MM.1S (cell line): ENCODE results near the gene CNIH3.

ENCODE experiments used
- DNase-seq: peaks from one replicate; pipeline ENCODE4 v3.0.0-alpha.2; 2015
- H2AFZ ChIP-seq: fragments of 300-600 bp; sonication (generic); 2 replicates; pipeline ENCODE4 v1.6.0; 2016; ENCODE audit warnings: antibody characterized with exemption, low read length
- H3F3A ChIP-seq: fragments of 300-600 bp; sonication (generic); 2 replicates; pipeline ENCODE4 v1.6.1; 2016; ENCODE audit warnings: mild to moderate bottlenecking, antibody characterized with exemption, low read length, moderate library complexity, mixed read lengths; ENCODE audit not compliant: insufficient read depth
- H3K27ac ChIP-seq: fragments of 300-600 bp; sonication (generic); 2 replicates; pipeline ENCODE4 v1.5.1; 2016; ENCODE audit warnings: mild to moderate bottlenecking, low read length
- H3K27me3 ChIP-seq: fragments of 300-600 bp; sonication (generic); replicated peaks from 2 replicates; pipeline ENCODE4 v1.6.0; 2016; ENCODE audit warnings: low read length; ENCODE audit not compliant: insufficient read depth
- H3K36me3 ChIP-seq: fragments of 300-600 bp; sonication (generic); replicated peaks from 2 replicates; pipeline ENCODE4 v1.6.1; 2016; ENCODE audit warnings: mild to moderate bottlenecking, low read length, mixed read lengths; ENCODE audit not compliant: insufficient read depth
- H3K4me1 ChIP-seq: fragments of 300-600 bp; sonication (generic); 2 replicates; pipeline ENCODE4 v1.6.1; 2016; ENCODE audit warnings: low read length, mixed read lengths
- H3K4me2 ChIP-seq: fragments of 300-600 bp; sonication (generic); 2 replicates; pipeline ENCODE4 v1.6.0; 2016; ENCODE audit warnings: low read depth, low read length
- H3K4me3 ChIP-seq: fragments of 300-600 bp; sonication (generic); 2 replicates; pipeline ENCODE4 v1.5.1; 2016; ENCODE audit warnings: low read length, mixed read lengths
- H3K79me2 ChIP-seq: fragments of 300-600 bp; sonication (generic); 2 replicates; pipeline ENCODE4 v1.6.1; 2016; ENCODE audit warnings: mixed run types, low read length, mixed read lengths
- H3K9ac ChIP-seq: fragments of 300-600 bp; sonication (generic); 2 replicates; pipeline ENCODE4 v1.6.1; 2016; ENCODE audit warnings: low read length, mixed read lengths
- H3K9me2 ChIP-seq: fragments of 300-600 bp; sonication (generic); replicated peaks from 2 replicates; pipeline ENCODE4 v1.6.1; 2016; ENCODE audit warnings: mild to moderate bottlenecking, low read length, mixed read lengths; ENCODE audit not compliant: insufficient read depth
- H3K9me3 ChIP-seq: fragments of 300-600 bp; sonication (generic); replicated peaks from 2 replicates; pipeline ENCODE4 v1.6.1; 2016; ENCODE audit warnings: mild to moderate bottlenecking, low read length, mixed read lengths; ENCODE audit not compliant: insufficient read depth
- H4K20me1 ChIP-seq: fragments of 300-600 bp; sonication (generic); 2 replicates; pipeline ENCODE4 v1.6.1; 2016; ENCODE audit warnings: mild to moderate bottlenecking, low read length, moderate library complexity, mixed read lengths; ENCODE audit not compliant: insufficient read depth
- CTCF ChIP-seq: fragments of 300-600 bp; sonication (generic); IDR thresholded peaks from 2 replicates; pipeline ENCODE4 v1.5.1; 2016; ENCODE audit warnings: antibody characterized with exemption, low read length, mixed read lengths
- EZH2 ChIP-seq: fragments of 300-600 bp; sonication (generic); optimal IDR thresholded peaks from 2 replicates; pipeline ENCODE3; 2017; ENCODE audit warnings: low read depth, mild to moderate bottlenecking, antibody characterized with exemption, low read length, mixed read lengths
- EZH2phosphoT487 ChIP-seq: fragments of 300-600 bp; sonication (generic); IDR thresholded peaks from 2 replicates; pipeline ENCODE4 v1.6.1; 2018; ENCODE audit warnings: antibody characterized with exemption, low read length

CNIH3 gene

GRCh38 chr1:224767031-224767430 is 150.9 kb downstream of the CNIH3 start:
- no peaks in the 10 kb centered on the region for H4K20me1 ChIP-seq
- no peak overlapping the region for H2AFZ ChIP-seq
- no peaks in the 10 kb centered on the region for H3K36me3 ChIP-seq
- H3K27ac ChIP-seq: no peak overlapping the region
- no peaks in the 10 kb centered on the region for H3K9me3 ChIP-seq
- TF ChIP-seq EZH2 (no peak), CTCF (no peak), EZH2phosphoT487 (no peak)
- no peak for DNase-seq
- H3K9me2 ChIP-seq: no peaks in the 10 kb centered on the region
- no peak overlapping the region for H3K4me3 ChIP-seq
- no peaks in the 10 kb centered on the region for H3K4me1 ChIP-seq
- no peak overlapping the region for H3K4me2 ChIP-seq
- no peaks in the 10 kb centered on the region for H3K27me3 ChIP-seq
- no peaks in the 10 kb centered on the region for H3F3A ChIP-seq
- H3K9ac ChIP-seq: no peak overlapping the region
- no peaks in the 10 kb centered on the region for H3K79me2 ChIP-seq

GRCh38 chr1:224767676-224768075 is 151.6 kb downstream of the CNIH3 start:
- H4K20me1 ChIP-seq: no peaks in the 10 kb centered on the region
- no peak overlapping the region for H3K9ac ChIP-seq
- no peak overlapping the region for H3K4me3 ChIP-seq
- no peak overlapping the region for H3K4me2 ChIP-seq
- H3K36me3 ChIP-seq: no peaks in the 10 kb centered on the region
- H3K9me2 ChIP-seq: no peaks in the 10 kb centered on the region
- H2AFZ ChIP-seq: no peak overlapping the region
- no peak for DNase-seq
- no peaks in the 10 kb centered on the region for H3K27me3 ChIP-seq
- H3K4me1 ChIP-seq: no peaks in the 10 kb centered on the region
- TF ChIP-seq EZH2 (no peak), CTCF (no peak), EZH2phosphoT487 (no peak)
- H3K79me2 ChIP-seq: no peaks in the 10 kb centered on the region
- no peaks in the 10 kb centered on the region for H3K9me3 ChIP-seq
- H3K27ac ChIP-seq: no peak overlapping the region
- H3F3A ChIP-seq: no peaks in the 10 kb centered on the region

- H3K4me2 ChIP-seq: no peak overlapping the region
Measured at GRCh38 chr1:224768971-224769370, 152.9 kb downstream of the CNIH3 start.

More at GRCh38 chr1:224768971-224769370, 152.9 kb downstream of the CNIH3 start:
- Histone ChIP-seq H3K4me3 (no peak overlapping the region), H3K9me2 (no peaks in the 10 kb centered on the region), H3F3A (no peaks in the 10 kb centered on the region), H3K79me2 (no peaks in the 10 kb centered on the region), H3K9ac (no peak overlapping the region), H3K36me3 (no peaks in the 10 kb centered on the region), H2AFZ (no peak overlapping the region), H3K9me3 (no peaks in the 10 kb centered on the region), H3K27me3 (no peaks in the 10 kb centered on the region), H3K27ac (no peak overlapping the region), H3K4me1 (no peaks in the 10 kb centered on the region), H4K20me1 (no peaks in the 10 kb centered on the region)
- no peak for DNase-seq
- TF ChIP-seq EZH2 (no peak), CTCF (no peak), EZH2phosphoT487 (no peak)
